GM12892 (cell line): ENCODE data around the gene RPP30.

Experiments used
- POLR2A ChIP-seq: IDR thresholded peaks from 2 replicates; pipeline ENCODE4 v1.6.1; 2011; ENCODE audit warnings: low read depth, low read length, control low read depth
- POLR2AphosphoS5 ChIP-seq: IDR thresholded peaks from 2 replicates; pipeline ENCODE4 v1.6.1; 2011; ENCODE audit warnings: low read depth, low read length, control low read depth
- TAF1 ChIP-seq: IDR thresholded peaks from 2 replicates; pipeline ENCODE4 v1.6.1; 2011; ENCODE audit warnings: low read depth, mild to moderate bottlenecking, control low read depth, low read length, borderline replicate concordance

GRCh38 chr10:90919683-90920574 is 48.2 kb downstream of the RPP30 start:
- TF ChIP-seq TAF1 (no peak), POLR2A (no peak), POLR2AphosphoS5 (no peak)
